Panc1 (cell line): ENCODE results near the gene WNT5B. TPM values are rescaled to one million over a fixed set of nuclear protein-coding genes. Genes with fewer than 3 reads are reported as not detected.

Source experiments
- ATAC-seq: fragments of 200-7000 bp; cut with Tn5 transposase; 2 replicates; pipeline ENCODE4 v1.9.1; 2020; ENCODE audit warnings: mild to moderate bottlenecking, moderate library complexity
- BruUV-seq: library from RNA; stranded (reverse); fragments of 400-500 nt; replicated peaks from 2 replicates; lab custom pipeline; 2021; lab: Mats Ljungman, UMichigan
- CTCF ChIA-PET: fragments of 300-600 bp; sonication (Branson Sonifier 250); formaldehyde crosslinking; loops from one replicate; lab custom pipeline; 2022; ENCODE audit warnings: antibody characterized with exemption; lab: Charles Lee
- POLR2A ChIA-PET: fragments of 300-600 bp; sonication (Branson Sonifier 250); formaldehyde crosslinking; loops from one replicate; lab custom pipeline; 2022; ENCODE audit warnings: antibody characterized with exemption; lab: Charles Lee
- DNase-seq: peaks from one replicate; pipeline ENCODE4 v3.0.0-alpha.2; 2010; ENCODE audit warnings: low read depth, low spot score
- H3K27ac ChIP-seq: 2 replicates; pipeline ENCODE4 v1.5.1; 2011; ENCODE audit warnings: mild to moderate bottlenecking, low read length, inconsistent platforms
- H3K27me3 ChIP-seq: fragments of 200-500 bp; sonication (Bioruptor generic); 2 replicates; pipeline ENCODE4 v1.6.0; 2014; ENCODE audit warnings: low read length, inconsistent platforms; ENCODE audit not compliant: control insufficient read depth, insufficient read depth
- H3K36me3 ChIP-seq: fragments of 200-500 bp; sonication (Bioruptor generic); 2 replicates; pipeline ENCODE4 v1.5.1; 2014; ENCODE audit warnings: inconsistent platforms, mild to moderate bottlenecking, low read length, moderate library complexity; ENCODE audit not compliant: control insufficient read depth, insufficient read depth
- H3K4me1 ChIP-seq: 2 replicates; pipeline ENCODE4 v1.5.1; 2011; ENCODE audit warnings: inconsistent platforms, mild to moderate bottlenecking, low read length, moderate library complexity; ENCODE audit not compliant: control insufficient read depth, insufficient read depth
- H3K4me3 ChIP-seq, 2 experiments: 2 replicates each; pipeline ENCODE4 v1.5.1; 2011 to 2012; ENCODE audit warnings: low read depth in 2 of 2, low read length in 2 of 2, mild to moderate bottlenecking in 2 of 2, inconsistent platforms in 1 of 2, moderate library complexity in 1 of 2
- H3K9me3 ChIP-seq: fragments of 200-500 bp; sonication (Bioruptor generic); 2 replicates; pipeline ENCODE4 v1.5.1; 2014; ENCODE audit warnings: low read depth, mild to moderate bottlenecking, inconsistent platforms, low read length, moderate library complexity; ENCODE audit not compliant: control insufficient read depth, insufficient read depth
- POLR2AphosphoS5 ChIP-seq: IDR thresholded peaks from 2 replicates; pipeline ENCODE4 v1.6.1; 2012; ENCODE audit warnings: mild to moderate bottlenecking, low read depth, low read length, moderate library complexity
- REST ChIP-seq, 2 experiments: IDR thresholded peaks; 2 replicates each; pipeline ENCODE4 v1.6.1; 2011 to 2012; ENCODE audit warnings: low read depth in 2 of 2, control low read depth in 1 of 2, low read length in 1 of 2, mild to moderate bottlenecking in 1 of 2, moderate library complexity in 1 of 2; ENCODE audit not compliant: insufficient read depth in 1 of 2
- SIN3A ChIP-seq: IDR thresholded peaks from 2 replicates; pipeline ENCODE4 v1.6.1; 2012; ENCODE audit warnings: low read depth, mild to moderate bottlenecking, low read length, moderate library complexity, borderline replicate concordance; ENCODE audit not compliant: insufficient read depth
- TCF7L2 ChIP-seq: IDR thresholded peaks from 2 replicates; pipeline ENCODE4 v1.6.1; 2011; ENCODE audit warnings: mild to moderate bottlenecking, low read depth, low read length, inconsistent platforms
- in situ Hi-C: cut with HindIII; loops from 2 replicates; pipeline ENCODE4 v1.10.0; 2016; ENCODE audit warnings: low sequenced_read_pairs, low pct_unique_long_range_greater_than_20kb
- intact Hi-C: fragments of 100-400 bp; cut with micrococcal nuclease; formaldehyde crosslinking; loops from one replicate; pipeline ENCODE4 v1.10.0; 2022; ENCODE audit not compliant: unreplicated experiment
- total RNA-seq: library from RNA; stranded (reverse); gene quantifications from one replicate; pipeline ENCODE4 v1.2.1, GENCODE V29; 2021; ENCODE audit not compliant: unreplicated experiment
- TF ChIP-seq, protein P1 (sequence below): fragments of 450-650 bp; IDR thresholded peaks from 2 replicates; pipeline ENCODE4 v1.5.1; 2017; ENCODE audit warnings: mild to moderate bottlenecking

WNT5B gene
- total RNA-seq, 1 experiment from 2014 or later = 36.9 TPM

DNA sequence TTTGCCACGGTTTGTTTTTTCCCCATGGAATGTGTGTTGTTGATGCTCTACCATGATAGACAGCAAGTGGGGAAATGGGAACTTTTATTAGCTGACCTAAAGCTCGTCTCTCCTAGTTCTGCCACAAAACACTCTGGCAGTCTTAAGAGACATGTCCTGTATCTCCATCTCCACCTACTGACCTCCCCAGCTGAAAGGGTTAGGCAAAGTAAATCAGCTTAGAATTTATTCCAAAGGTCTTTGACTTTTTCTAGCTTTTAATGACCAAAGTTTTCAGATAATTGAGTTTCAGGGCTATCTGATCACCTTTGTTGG, 52.4 kb downstream of the WNT5B start:
- DNase-seq = no peak
- no TSS peak for BruUV-seq
- ChIA-PET POLR2A (no interaction called here), CTCF (interaction anchor here (0.5 kb wide), 1 partner anchor 28 kb away, joined by 8 read pairs; no protein-coding TSS in a partner anchor)
- H3K27me3 ChIP-seq = no peaks in the 10 kb centered on the region
- TF ChIP-seq TCF7L2 (no peak), SIN3A (no peak), REST (IDR thresholded peaks at IDR 0.05; ENCODE audit: insufficient read depth in 1 of 2, low read depth in 2 of 2, low read length in 1 of 2) (no peak), POLR2AphosphoS5 (no peak)
- TF ChIP-seq, protein P1, sequence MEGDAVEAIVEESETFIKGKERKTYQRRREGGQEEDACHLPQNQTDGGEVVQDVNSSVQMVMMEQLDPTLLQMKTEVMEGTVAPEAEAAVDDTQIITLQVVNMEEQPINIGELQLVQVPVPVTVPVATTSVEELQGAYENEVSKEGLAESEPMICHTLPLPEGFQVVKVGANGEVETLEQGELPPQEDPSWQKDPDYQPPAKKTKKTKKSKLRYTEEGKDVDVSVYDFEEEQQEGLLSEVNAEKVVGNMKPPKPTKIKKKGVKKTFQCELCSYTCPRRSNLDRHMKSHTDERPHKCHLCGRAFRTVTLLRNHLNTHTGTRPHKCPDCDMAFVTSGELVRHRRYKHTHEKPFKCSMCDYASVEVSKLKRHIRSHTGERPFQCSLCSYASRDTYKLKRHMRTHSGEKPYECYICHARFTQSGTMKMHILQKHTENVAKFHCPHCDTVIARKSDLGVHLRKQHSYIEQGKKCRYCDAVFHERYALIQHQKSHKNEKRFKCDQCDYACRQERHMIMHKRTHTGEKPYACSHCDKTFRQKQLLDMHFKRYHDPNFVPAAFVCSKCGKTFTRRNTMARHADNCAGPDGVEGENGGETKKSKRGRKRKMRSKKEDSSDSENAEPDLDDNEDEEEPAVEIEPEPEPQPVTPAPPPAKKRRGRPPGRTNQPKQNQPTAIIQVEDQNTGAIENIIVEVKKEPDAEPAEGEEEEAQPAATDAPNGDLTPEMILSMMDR = no peak
- no peaks in the 10 kb centered on the region for H3K4me1 ChIP-seq
- H3K9me3 ChIP-seq = no peaks in the 10 kb centered on the region
- no peak overlapping the region for H3K4me3 ChIP-seq
- ATAC-seq = no peak
- intact Hi-C loops = no loop called here
- no peaks in the 10 kb centered on the region for H3K36me3 ChIP-seq
- H3K27ac ChIP-seq = no peak overlapping the region
- in situ Hi-C loops = no loop called here

DNA sequence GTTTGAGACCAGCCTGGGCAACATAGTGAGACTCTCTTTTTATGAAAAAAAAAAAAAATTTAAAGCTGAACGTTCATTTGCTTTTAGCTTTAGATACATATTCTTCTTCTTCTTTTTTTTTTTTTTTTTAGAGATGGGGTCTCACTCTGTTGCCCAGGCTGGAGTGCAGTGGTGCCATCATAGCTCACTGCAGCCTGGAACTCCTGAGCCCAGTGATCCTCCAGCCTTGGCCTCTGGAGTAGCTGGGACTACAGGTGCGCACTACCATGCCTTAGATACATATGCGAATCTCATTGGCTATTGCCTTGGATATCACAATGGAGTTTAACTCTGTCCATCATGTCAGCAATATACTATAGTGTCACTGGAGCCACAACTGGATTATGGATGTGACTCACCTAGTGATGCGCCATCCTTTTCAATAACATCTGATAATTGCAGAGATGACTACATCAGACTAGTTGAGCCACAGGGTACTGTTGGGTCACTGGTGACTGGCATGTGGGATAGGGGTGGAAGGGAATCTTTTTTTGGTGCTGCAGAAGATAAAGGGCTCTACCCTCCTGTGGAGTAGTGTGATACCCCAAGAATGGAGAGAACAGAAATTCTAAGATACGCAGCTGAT, 59.2 kb downstream of the WNT5B start:
- Histone ChIP-seq H3K4me1 (peaks cover 10% of the 10 kb centered on the region), H3K36me3 (peaks cover 5% of the 10 kb centered on the region; the same call in 1 of the 2 replicates), H3K9me3 (no peaks in the 10 kb centered on the region), H3K27me3 (no peaks in the 10 kb centered on the region), H3K4me3 (no peak overlapping the region), H3K27ac (no peak overlapping the region)
- TF ChIP-seq POLR2AphosphoS5 (no peak), SIN3A (no peak)
- TF ChIP-seq, protein P1 = no peak
- intact Hi-C loops (no loop called here), in situ Hi-C loops (no loop called here)
- CTCF ChIA-PET = interaction anchor here (0.6 kb wide), 1 partner anchor 26 kb away, joined by 4 read pairs; no protein-coding TSS in a partner anchor
- POLR2A ChIA-PET = interaction anchor here (0.6 kb wide), 1 partner anchor 10 kb away, joined by 7 read pairs; no protein-coding TSS in a partner anchor
- DNase-seq (no peak), ATAC-seq (no peak)
- BruUV-seq = no TSS peak
